Choroid plexus epithelial cell (primary cell): Measurements from ENCODE around the gene RFX2.
A peak's percentile ranks its signal among the peaks of the same experiment; 100 is the strongest.

Experiments used
- DNase-seq: peaks from one replicate; pipeline ENCODE4 v3.0.0-alpha.2; 2010; ENCODE audit warnings: low read depth
- H3K4me3 ChIP-seq: 2 replicates; pipeline ENCODE4 v1.5.1; 2011; ENCODE audit warnings: low read depth, mild to moderate bottlenecking, control low read depth, low read length, moderate library complexity
- CTCF ChIP-seq: conservative IDR thresholded peaks from 2 replicates; pipeline ENCODE4 v1.5.1; 2011; ENCODE audit warnings: low read depth, mild to moderate bottlenecking, control low read depth, inconsistent platforms, low read length, moderate library complexity

The RFX2 gene

GRCh38 chr19:5949792-5950305 lies 160.5 kb downstream of the RFX2 start:
- DNase-seq, result no peak
- no peak for TF ChIP-seq CTCF
- no peak overlapping the region for H3K4me3 ChIP-seq

- DNase-seq, result peak; percentile 38
Observed at GRCh38 chr19:5948752-5949564, 161.3 kb downstream of the RFX2 start.

GRCh38 chr19:5947435-5947834 lies 162.9 kb downstream of the RFX2 start:
- DNase-seq, result peak; percentile 94
- no peak for TF ChIP-seq CTCF
- H3K4me3 ChIP-seq, result no peak overlapping the region

More at GRCh38 chr19:5948752-5949564, 161.3 kb downstream of the RFX2 start:
- H3K4me3 ChIP-seq, result no peak overlapping the region
- no peak for TF ChIP-seq CTCF

- DNase-seq, result peak; percentile 51
- H3K4me3 ChIP-seq, result no peak overlapping the region
- no peak for TF ChIP-seq CTCF
Observed at GRCh38 chr19:5943623-5944022, 166.7 kb downstream of the RFX2 start.
